Measurements from ENCODE around the gene AKT3.

Gene AKT3

DNA sequence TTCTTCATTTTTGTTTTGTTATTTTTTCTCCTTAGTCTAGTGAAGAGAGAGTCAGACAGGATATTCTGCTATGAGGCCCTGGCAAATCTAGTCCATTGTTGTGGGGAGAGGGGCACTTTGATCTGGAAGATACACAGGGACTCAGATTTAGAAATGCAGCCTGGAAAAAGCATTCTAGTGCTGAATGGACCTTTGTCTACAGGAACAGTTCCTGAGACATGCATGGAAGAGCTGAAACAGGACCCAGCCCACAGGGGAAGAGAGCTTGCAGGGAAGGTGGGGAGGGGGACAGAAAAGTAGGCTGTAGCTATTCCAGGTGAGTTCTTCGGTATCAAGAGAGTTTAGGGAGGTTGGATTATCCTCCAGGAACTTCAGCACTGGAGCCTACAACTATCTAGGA lies 98.5 kb downstream of the AKT3 start:
- H3K4me3 Mint-ChIP-seq: no peak overlapping the region
- DNase-seq: no peak
- H3K9me3 Mint-ChIP-seq: no peaks in the 10 kb centered on the region
- no peaks in the 10 kb centered on the region for H3K36me3 Mint-ChIP-seq (ENCODE audit: low read depth)
- peaks cover 2% of the 10 kb centered on the region for H3K27me3 Mint-ChIP-seq (ENCODE audit: low read depth, poor library complexity)
- peaks cover 8% of the 10 kb centered on the region for H3K4me1 Mint-ChIP-seq
- TF ChIP-seq, protein P1, sequence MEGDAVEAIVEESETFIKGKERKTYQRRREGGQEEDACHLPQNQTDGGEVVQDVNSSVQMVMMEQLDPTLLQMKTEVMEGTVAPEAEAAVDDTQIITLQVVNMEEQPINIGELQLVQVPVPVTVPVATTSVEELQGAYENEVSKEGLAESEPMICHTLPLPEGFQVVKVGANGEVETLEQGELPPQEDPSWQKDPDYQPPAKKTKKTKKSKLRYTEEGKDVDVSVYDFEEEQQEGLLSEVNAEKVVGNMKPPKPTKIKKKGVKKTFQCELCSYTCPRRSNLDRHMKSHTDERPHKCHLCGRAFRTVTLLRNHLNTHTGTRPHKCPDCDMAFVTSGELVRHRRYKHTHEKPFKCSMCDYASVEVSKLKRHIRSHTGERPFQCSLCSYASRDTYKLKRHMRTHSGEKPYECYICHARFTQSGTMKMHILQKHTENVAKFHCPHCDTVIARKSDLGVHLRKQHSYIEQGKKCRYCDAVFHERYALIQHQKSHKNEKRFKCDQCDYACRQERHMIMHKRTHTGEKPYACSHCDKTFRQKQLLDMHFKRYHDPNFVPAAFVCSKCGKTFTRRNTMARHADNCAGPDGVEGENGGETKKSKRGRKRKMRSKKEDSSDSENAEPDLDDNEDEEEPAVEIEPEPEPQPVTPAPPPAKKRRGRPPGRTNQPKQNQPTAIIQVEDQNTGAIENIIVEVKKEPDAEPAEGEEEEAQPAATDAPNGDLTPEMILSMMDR (IDR thresholded peaks at IDR 0.05): no peak
- H3K27ac Mint-ChIP-seq: peak overlapping the region; percentile 81

DNA sequence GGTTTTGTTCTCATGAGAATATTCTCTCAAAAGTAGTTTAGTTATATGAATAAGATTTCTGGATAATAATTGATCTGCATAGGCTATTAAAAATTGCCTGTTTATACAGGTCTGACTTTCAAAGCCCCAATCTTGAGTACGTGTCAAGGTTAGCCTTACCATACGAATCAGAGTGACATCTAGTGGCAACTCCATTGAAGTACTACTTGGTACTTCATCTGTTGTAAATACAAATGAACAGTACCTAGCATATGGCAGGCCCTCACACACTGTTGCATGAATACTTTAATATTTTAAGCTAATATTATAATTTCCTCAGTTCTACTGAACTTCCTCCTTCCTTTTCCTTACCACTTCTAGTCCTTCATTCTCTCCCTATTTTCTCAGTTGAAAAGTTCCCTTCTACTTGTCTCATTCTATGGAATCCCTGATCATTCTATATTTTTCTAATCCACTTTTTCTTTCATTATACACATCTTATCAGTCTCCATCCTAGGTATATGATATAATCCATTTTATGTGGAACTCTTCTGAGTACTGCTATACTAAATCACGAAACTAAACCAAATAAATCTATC lies 101.2 kb downstream of the AKT3 start:
- TF ChIP-seq, protein P1 (IDR thresholded peaks at IDR 0.05): peak; percentile 74
- no peak for DNase-seq
- no peak overlapping the region for H3K27ac Mint-ChIP-seq

DNA sequence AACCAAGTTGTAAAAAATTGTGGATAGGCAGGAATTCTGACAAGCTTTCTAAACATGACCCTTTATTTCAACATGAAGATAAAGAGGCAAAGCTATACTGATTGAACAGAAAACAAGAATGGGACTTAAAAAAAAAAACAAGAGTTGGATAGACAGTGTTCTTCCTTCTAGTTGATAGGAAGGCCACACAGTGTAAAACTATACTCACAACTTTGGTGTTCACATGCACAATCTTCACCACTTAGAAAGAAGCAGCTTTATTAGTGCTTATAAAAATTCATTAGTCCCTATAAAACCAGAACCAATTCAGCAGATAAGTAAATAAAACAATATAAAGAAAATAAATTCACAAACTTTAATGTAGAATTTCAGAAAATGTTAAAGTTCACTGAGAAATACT lies 101.8 kb downstream of the AKT3 start:
- peaks cover 5% of the 10 kb centered on the region for H3K9me3 Mint-ChIP-seq

More for the DNA sequence above, 101.2 kb downstream of the AKT3 start:
- Mint-ChIP-seq H3K4me3 (no peak overlapping the region), H3K4me1 (peaks cover 10% of the 10 kb centered on the region), H3K9me3 (peaks cover 4% of the 10 kb centered on the region), H3K27me3 (ENCODE audit: low read depth, poor library complexity) (no peaks in the 10 kb centered on the region), H3K36me3 (ENCODE audit: low read depth) (peaks cover 8% of the 10 kb centered on the region)

DNA sequence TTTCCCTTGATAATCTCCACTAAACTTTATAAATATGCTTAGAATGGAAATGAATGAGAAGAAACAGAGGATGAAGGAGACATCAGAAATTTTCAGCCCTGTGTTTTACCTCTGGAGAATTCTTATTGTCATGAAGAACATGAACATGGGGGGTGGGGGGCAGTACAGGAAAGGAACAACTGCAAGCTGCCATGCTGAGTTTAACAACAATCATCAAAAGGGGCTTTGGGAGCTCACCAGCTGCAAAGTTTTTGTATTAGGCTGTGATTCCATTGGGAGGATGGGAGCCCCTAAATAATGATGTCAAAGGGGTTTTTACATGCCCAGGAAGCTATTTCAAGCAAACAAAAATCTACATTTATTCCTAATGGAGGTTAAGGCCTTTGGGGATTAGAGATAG lies 103.3 kb downstream of the AKT3 start:
- H3K4me3 Mint-ChIP-seq: no peak overlapping the region
- no peaks in the 10 kb centered on the region for H3K27me3 Mint-ChIP-seq (ENCODE audit: low read depth, poor library complexity)
- peaks cover 21% of the 10 kb centered on the region for H3K36me3 Mint-ChIP-seq (ENCODE audit: low read depth)
- H3K27ac Mint-ChIP-seq: no peak overlapping the region
- DNase-seq: no peak
- peaks cover 12% of the 10 kb centered on the region for H3K9me3 Mint-ChIP-seq
- peaks cover 10% of the 10 kb centered on the region for H3K4me1 Mint-ChIP-seq
- TF ChIP-seq, protein P1 (IDR thresholded peaks at IDR 0.05): no peak

More for the DNA sequence above, 101.8 kb downstream of the AKT3 start:
- Mint-ChIP-seq H3K4me1 (peaks cover 10% of the 10 kb centered on the region), H3K36me3 (ENCODE audit: low read depth) (peaks cover 14% of the 10 kb centered on the region), H3K27ac (no peak overlapping the region), H3K27me3 (ENCODE audit: low read depth, poor library complexity) (no peaks in the 10 kb centered on the region), H3K4me3 (no peak overlapping the region)
- TF ChIP-seq, protein P1 (IDR thresholded peaks at IDR 0.05): no peak
- DNase-seq: no peak

DNA sequence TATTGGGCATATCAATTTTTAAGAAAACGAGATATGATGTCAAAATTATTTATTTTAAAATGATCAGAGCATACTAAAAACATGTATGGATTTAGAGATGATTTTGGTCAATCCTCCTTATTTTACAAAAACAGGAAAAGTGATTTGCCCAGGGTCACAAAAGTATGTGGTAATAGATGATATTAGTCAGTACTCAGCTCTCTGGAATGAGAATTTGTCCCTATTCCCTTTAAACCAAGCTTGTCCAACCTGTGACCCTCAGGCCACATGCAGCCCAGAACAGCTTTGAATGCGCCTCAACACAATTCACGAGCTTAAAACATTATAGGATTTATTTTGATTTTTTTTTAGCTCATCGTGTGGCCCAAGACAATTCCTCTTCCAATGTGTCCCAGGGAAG lies 104.7 kb downstream of the AKT3 start:
- TF ChIP-seq, protein P1 (IDR thresholded peaks at IDR 0.05): no peak
- peaks cover 21% of the 10 kb centered on the region for H3K36me3 Mint-ChIP-seq (ENCODE audit: low read depth)
- H3K4me3 Mint-ChIP-seq: no peak overlapping the region
- peaks cover 10% of the 10 kb centered on the region for H3K4me1 Mint-ChIP-seq
- H3K9me3 Mint-ChIP-seq: peaks cover 12% of the 10 kb centered on the region
- no peak overlapping the region for H3K27ac Mint-ChIP-seq
- no peak for DNase-seq
- H3K27me3 Mint-ChIP-seq (ENCODE audit: low read depth, poor library complexity): no peaks in the 10 kb centered on the region

DNA sequence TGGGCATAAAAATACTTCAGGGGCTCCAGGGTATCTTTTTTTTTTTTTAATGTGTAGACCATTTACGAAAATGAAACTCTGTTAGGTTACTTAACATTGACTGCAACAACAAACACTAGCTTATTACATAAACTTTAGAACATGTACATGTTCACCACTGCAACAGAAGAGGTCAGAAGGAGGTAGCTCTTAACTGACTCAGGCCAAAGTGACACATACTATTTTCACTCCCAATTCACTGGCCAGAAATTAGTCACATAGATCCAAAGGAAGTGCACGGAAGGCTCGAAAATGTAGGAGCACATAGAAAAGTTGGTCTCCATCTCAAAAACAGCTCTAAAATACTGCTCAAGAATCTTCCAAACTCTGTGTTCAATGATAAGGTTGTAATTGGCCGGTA lies 107.2 kb downstream of the AKT3 start:
- TF ChIP-seq, protein P1 (IDR thresholded peaks at IDR 0.05): no peak
- Mint-ChIP-seq H3K27me3 (ENCODE audit: low read depth, poor library complexity) (no peaks in the 10 kb centered on the region), H3K4me1 (peaks cover 18% of the 10 kb centered on the region), H3K9me3 (peaks cover 12% of the 10 kb centered on the region), H3K36me3 (ENCODE audit: low read depth) (peaks cover 21% of the 10 kb centered on the region), H3K4me3 (no peak overlapping the region), H3K27ac (no peak overlapping the region)
- DNase-seq: no peak
